Sigmoid colon (tissue), 7 donors: ENCODE data around the gene SLC26A6. TPM values are rescaled to one million over a fixed set of nuclear protein-coding genes. Genes with fewer than 3 reads are reported as not detected.

Experiments
- DNase-seq: peaks from one replicate; pipeline ENCODE4 v3.0.0-alpha.2; 2019
- H3K27ac ChIP-seq, 4 donors: fragments of 200-600 bp; sonication (generic); one replicate each; pipeline ENCODE4 v1.5.1; 2016 to 2019; ENCODE audit warnings: mild to moderate bottlenecking in 1 of 4
- H3K27me3 ChIP-seq, 3 donors: fragments of 200-600 bp; sonication (generic); one replicate each; pipeline ENCODE4 v1.5.1; 2019; ENCODE audit warnings: mild to moderate bottlenecking in 1 of 3
- H3K36me3 ChIP-seq, 4 donors: fragments of 200-600 bp; sonication (generic); one replicate each; pipeline ENCODE4 v1.5.1; 2016 to 2019
- H3K4me1 ChIP-seq, 4 donors: fragments of 200-600 bp; sonication (generic); one replicate each; pipeline ENCODE4 v1.5.1; 2017 to 2019
- H3K4me3 ChIP-seq, 4 donors: fragments of 200-600 bp; sonication (generic); one replicate each; pipeline ENCODE4 v1.5.1; 2017 to 2019; ENCODE audit warnings: mild to moderate bottlenecking in 2 of 4, moderate library complexity in 1 of 4
- H3K9me3 ChIP-seq, 4 donors: fragments of 200-600 bp in 3 of 4; sonication (generic) in 3 of 4; one replicate each; pipeline versions ENCODE4 v1.5.1 to v1.6.1; 2013 to 2019
- EP300 ChIP-seq, 4 donors: sonication (generic); formaldehyde crosslinking; IDR thresholded peaks; one replicate each; pipeline ENCODE4 v1.6.1; 2017; ENCODE audit warnings: antibody characterized with exemption in 4 of 4
- POLR2A ChIP-seq, 2 donors: fragments of 450-650 bp; IDR thresholded peaks; one replicate each; pipeline ENCODE4 v1.6.1; 2016; ENCODE audit warnings: antibody characterized with exemption in 2 of 2, mild to moderate bottlenecking in 2 of 2, moderate library complexity in 2 of 2
- POLR2AphosphoS5 ChIP-seq, 4 donors: sonication (generic); formaldehyde crosslinking; IDR thresholded peaks; one replicate each; pipeline ENCODE4 v1.6.1; 2017; ENCODE audit warnings: antibody characterized with exemption in 4 of 4
- WGBS, 2 donors: extraction: QIAGEN DNeasy Blood & Tissue Kit; methylation state at CpG; one replicate each; pipeline ENCODE4 v1.1.7; 2013; 5-methylcytosine and 5-hydroxymethylcytosine counted together
- intact Hi-C: fragments of 100-400 bp; cut with DNase I; formaldehyde crosslinking; loops from one replicate; pipeline ENCODE4 v1.15.1; 2023
- polyA plus RNA-seq, 3 donors: library from polyadenylated mRNA; stranded (reverse); fragments of 200-250 nt; gene quantifications; one replicate each; pipeline ENCODE4 v1.2.3, GENCODE V29; 2013
- small RNA-seq, 3 donors: library from RNA; depleted of rRNA; stranded (forward); fragments of <200 nt; gene quantifications; one replicate each; pipeline ENCODE3, GENCODE V24; 2016
- total RNA-seq, 4 donors: library from RNA; depleted of rRNA; stranded (reverse); fragments of >200 nt; gene quantifications; one replicate each; pipeline ENCODE4 v1.1.0, GENCODE V29; 2016
- TF ChIP-seq, protein P1 (sequence below), 4 experiments: fragments of 450-650 bp in 3 of 4; fragments of 200-600 bp in 1 of 4; IDR thresholded peaks; one replicate each; pipeline ENCODE4 v1.5.1; 2016 to 2019; ENCODE audit warnings: antibody characterized with exemption in 4 of 4, mild to moderate bottlenecking in 3 of 4, moderate library complexity in 2 of 4
- donor health status: healthy with polysubstance abuse.
- donor health status: Bipolar disorder and iron deficiency.
- donor health status: healthy.

The SLC26A6 gene
- total and polyA plus RNA-seq, 7 donors: 6.4 to 70.8 (median 16.8) TPM

DNA sequence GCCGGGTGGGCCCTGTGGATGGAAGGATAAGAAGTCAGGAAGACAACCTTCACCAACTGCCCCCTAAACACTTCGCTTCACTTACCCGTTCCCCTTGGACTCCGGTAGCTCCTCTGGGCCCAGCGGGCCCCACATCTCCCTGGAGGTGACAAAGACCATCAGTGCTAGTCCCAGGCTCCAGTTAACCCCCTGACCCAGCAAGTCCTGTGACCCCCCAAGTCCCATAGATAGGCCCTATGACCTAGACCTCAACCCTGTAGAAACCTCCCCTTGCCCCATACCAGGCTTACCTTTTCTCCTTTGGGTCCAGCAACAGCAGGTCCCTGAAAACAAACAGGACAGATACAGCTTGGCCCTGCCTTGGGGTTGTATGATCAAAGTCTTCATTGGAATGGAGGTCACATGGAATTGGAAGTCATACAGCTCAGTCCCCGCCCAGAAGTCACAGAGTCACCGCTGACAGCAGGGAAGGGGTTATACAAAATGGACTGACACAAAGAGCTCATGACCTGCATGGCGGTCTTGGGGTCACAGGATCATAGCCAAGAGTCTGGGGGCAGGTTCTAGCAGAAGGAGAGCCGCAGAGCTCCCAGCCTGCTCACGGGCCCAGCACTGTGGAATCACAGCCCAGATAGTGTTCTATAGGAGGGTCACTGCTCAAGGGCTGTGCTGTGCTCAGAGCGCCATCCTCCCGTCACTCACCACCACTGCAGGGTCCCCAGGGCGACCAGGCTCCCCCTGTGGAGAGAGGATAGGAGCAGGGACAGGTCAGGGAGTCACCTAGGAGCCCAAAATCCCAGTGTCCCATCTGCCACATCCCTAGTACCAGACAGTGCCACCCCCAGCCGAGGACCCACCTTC, 53.4 kb downstream of the SLC26A6 start:
- Histone ChIP-seq H3K27me3 (no peaks in the 10 kb centered on the region), H3K27ac (no peak overlapping the region), H3K36me3 (no peaks in the 10 kb centered on the region), H3K4me1 (no peaks in the 10 kb centered on the region), H3K4me3 (no peak overlapping the region), H3K9me3 (no peaks in the 10 kb centered on the region)
- intact Hi-C loops: no loop called here
- 89 to 90% methylated on average over 14 of the region's 14 CpGs for WGBS, 2 donors
- no peak for TF ChIP-seq POLR2A (IDR thresholded peaks at IDR 0.05)
- no peak for DNase-seq

DNA sequence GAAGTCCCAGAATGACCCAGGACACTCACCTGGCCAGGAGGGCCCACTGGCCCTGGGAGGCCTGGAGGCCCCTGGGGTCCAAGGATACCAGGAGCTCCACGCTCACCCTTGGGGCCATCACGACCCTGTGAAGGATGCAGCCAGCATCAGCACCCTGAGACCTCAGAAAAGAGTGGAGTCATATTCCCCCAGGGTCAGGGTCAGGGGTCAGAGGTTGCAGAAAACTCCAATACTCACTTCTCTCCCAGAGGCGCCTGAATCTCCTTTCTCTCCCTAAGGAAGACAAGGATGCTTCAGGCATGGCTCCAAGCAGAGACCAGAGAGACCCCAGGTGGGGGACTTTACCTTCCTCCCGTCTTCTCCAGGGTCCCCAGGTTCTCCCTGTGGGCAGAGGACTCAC, 58.6 kb downstream of the SLC26A6 start:
- Histone ChIP-seq H3K27ac (no peak overlapping the region), H3K27me3 (no peaks in the 10 kb centered on the region), H3K9me3 (no peaks in the 10 kb centered on the region), H3K4me3 (no peak overlapping the region), H3K36me3 (no peaks in the 10 kb centered on the region), H3K4me1 (no peaks in the 10 kb centered on the region)
- intact Hi-C loops: no loop called here
- TF ChIP-seq POLR2A (IDR thresholded peaks at IDR 0.05): no peak
- TF ChIP-seq, protein P1, sequence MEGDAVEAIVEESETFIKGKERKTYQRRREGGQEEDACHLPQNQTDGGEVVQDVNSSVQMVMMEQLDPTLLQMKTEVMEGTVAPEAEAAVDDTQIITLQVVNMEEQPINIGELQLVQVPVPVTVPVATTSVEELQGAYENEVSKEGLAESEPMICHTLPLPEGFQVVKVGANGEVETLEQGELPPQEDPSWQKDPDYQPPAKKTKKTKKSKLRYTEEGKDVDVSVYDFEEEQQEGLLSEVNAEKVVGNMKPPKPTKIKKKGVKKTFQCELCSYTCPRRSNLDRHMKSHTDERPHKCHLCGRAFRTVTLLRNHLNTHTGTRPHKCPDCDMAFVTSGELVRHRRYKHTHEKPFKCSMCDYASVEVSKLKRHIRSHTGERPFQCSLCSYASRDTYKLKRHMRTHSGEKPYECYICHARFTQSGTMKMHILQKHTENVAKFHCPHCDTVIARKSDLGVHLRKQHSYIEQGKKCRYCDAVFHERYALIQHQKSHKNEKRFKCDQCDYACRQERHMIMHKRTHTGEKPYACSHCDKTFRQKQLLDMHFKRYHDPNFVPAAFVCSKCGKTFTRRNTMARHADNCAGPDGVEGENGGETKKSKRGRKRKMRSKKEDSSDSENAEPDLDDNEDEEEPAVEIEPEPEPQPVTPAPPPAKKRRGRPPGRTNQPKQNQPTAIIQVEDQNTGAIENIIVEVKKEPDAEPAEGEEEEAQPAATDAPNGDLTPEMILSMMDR (IDR thresholded peaks at IDR 0.05): no peak
- no peak for TF ChIP-seq EP300 (IDR thresholded peaks at IDR 0.05)
- TF ChIP-seq POLR2AphosphoS5 (IDR thresholded peaks at IDR 0.05): no peak
- no peak for DNase-seq
- WGBS, 2 donors: 71 to 80% methylated on average over 4 of the region's 4 CpGs

Small RNA genes lying within 50 kb of the gene (small RNA-seq; reads per million reads assigned to genes)
- 0 reads per million in 3 donors for gene AC141002.1

Other genes starting within 250 kb of the SLC26A6 start
- 100 to 1,000 TPM in 1 of 4 donors, 10 to 100 TPM in 3; 59.9 to 162 (median 79.7) TPM for gene PLXNB1, start 205.4 kb downstream of the SLC26A6 start, total RNA-seq
- gene PLXNB1, start 205.4 kb downstream of the SLC26A6 start, polyA plus RNA-seq: 10 to 100 TPM; 10.2 to 88.0 (median 10.4) TPM
- 10 to 100 TPM in 3 of 4 donors, 1 to 10 TPM in 1; 9.4 to 22.5 (median 13.1) TPM for gene CCDC51, start 195.3 kb downstream of the SLC26A6 start, total RNA-seq
- 10 to 100 TPM; 12.7 to 21.6 (median 18.6) TPM for gene CCDC51, start 195.3 kb downstream of the SLC26A6 start, polyA plus RNA-seq
- gene TMA7, start 195.2 kb downstream of the SLC26A6 start, total RNA-seq: 100 to 1,000 TPM; 146 to 352 (median 244) TPM
- gene TMA7, start 195.2 kb downstream of the SLC26A6 start, polyA plus RNA-seq: 100 to 1,000 TPM; 419 to 762 (median 624) TPM
- gene ATRIP, start 188.7 kb downstream of the SLC26A6 start, total RNA-seq: 1 to 10 TPM; 3.4 to 9.4 (median 5.2) TPM
- 1 to 10 TPM; 1.8 to 6.2 (median 2.4) TPM for gene ATRIP, start 188.7 kb downstream of the SLC26A6 start, polyA plus RNA-seq
- gene SHISA5, start 131.3 kb downstream of the SLC26A6 start, total RNA-seq: 10 to 100 TPM; 62.0 to 88.9 (median 74.7) TPM
- gene SHISA5, start 131.3 kb downstream of the SLC26A6 start, polyA plus RNA-seq: 100 to 1,000 TPM in 1 of 3 donors, 10 to 100 TPM in 2; 57.7 to 142 (median 60.1) TPM
- 1 to 10 TPM; 1.5 to 6.7 (median 2.7) TPM for gene PFKFB4, start 78.7 kb downstream of the SLC26A6 start, total RNA-seq
- gene PFKFB4, start 78.7 kb downstream of the SLC26A6 start, polyA plus RNA-seq: 1 to 10 TPM; 4.2 to 8.0 (median 4.8) TPM
- gene UCN2, start 71.7 kb downstream of the SLC26A6 start, total RNA-seq: not detected
- gene UCN2, start 71.7 kb downstream of the SLC26A6 start, polyA plus RNA-seq: under 1 TPM in 1 of 3 donors, not detected in 2; 0.10 TPM
- gene COL7A1, start 40.1 kb downstream of the SLC26A6 start, total RNA-seq: 1 to 10 TPM; 1.5 to 9.4 (median 2.6) TPM
- 10 to 100 TPM in 1 of 3 donors, 1 to 10 TPM in 2; 1.4 to 15.4 (median 3.0) TPM for gene COL7A1, start 40.1 kb downstream of the SLC26A6 start, polyA plus RNA-seq
- gene UQCRC1, start 25.8 kb downstream of the SLC26A6 start, total RNA-seq: 100 to 1,000 TPM; 199 to 241 (median 223) TPM
- gene UQCRC1, start 25.8 kb downstream of the SLC26A6 start, polyA plus RNA-seq: 100 to 1,000 TPM; 451 to 828 (median 586) TPM
- gene TMEM89, start 13.7 kb downstream of the SLC26A6 start, total RNA-seq: not detected
- gene TMEM89, start 13.7 kb downstream of the SLC26A6 start, polyA plus RNA-seq: 1 to 10 TPM in 1 of 3 donors, not detected in 2; 1.2 TPM
- gene CELSR3, start 27.4 kb upstream of the SLC26A6 start, total RNA-seq: 1 to 10 TPM in 2 of 4 donors, under 1 TPM in 2; 0.33 to 1.4 (median 0.72) TPM
- gene CELSR3, start 27.4 kb upstream of the SLC26A6 start, polyA plus RNA-seq: 1 to 10 TPM in 1 of 3 donors, under 1 TPM in 2; under 0.01 to 2.5 (median under 0.01) TPM
- gene NCKIPSD, start 50.5 kb upstream of the SLC26A6 start, total RNA-seq: 10 to 100 TPM in 3 of 4 donors, 1 to 10 TPM in 1; 7.7 to 29.3 (median 22.8) TPM
- gene NCKIPSD, start 50.5 kb upstream of the SLC26A6 start, polyA plus RNA-seq: 10 to 100 TPM; 10.2 to 17.7 (median 14.3) TPM
- gene IP6K2, start 81.8 kb upstream of the SLC26A6 start, total RNA-seq: 100 to 1,000 TPM in 1 of 4 donors, 10 to 100 TPM in 3; 39.0 to 109 (median 58.7) TPM
- 100 to 1,000 TPM in 1 of 3 donors, 10 to 100 TPM in 2; 77.9 to 142 (median 97.2) TPM for gene IP6K2, start 81.8 kb upstream of the SLC26A6 start, polyA plus RNA-seq
- 10 to 100 TPM; 23.9 to 64.5 (median 26.7) TPM for gene PRKAR2A, start 212.4 kb upstream of the SLC26A6 start, total RNA-seq
- gene PRKAR2A, start 212.4 kb upstream of the SLC26A6 start, polyA plus RNA-seq: 10 to 100 TPM in 2 of 3 donors, 1 to 10 TPM in 1; 9.6 to 19.1 (median 15.3) TPM